GM19043 (cell line): ENCODE results near the gene EHMT1.
A peak's percentile ranks its signal among the peaks of the same experiment; 100 is the strongest.

ENCODE experiments used
- ATAC-seq: cut with Tn5 transposase; IDR thresholded peaks from one replicate; pipeline ENCODE4 v1.9.1; 2021; ENCODE audit warnings: low read depth; ENCODE audit not compliant: unreplicated experiment

Gene EHMT1

DNA sequence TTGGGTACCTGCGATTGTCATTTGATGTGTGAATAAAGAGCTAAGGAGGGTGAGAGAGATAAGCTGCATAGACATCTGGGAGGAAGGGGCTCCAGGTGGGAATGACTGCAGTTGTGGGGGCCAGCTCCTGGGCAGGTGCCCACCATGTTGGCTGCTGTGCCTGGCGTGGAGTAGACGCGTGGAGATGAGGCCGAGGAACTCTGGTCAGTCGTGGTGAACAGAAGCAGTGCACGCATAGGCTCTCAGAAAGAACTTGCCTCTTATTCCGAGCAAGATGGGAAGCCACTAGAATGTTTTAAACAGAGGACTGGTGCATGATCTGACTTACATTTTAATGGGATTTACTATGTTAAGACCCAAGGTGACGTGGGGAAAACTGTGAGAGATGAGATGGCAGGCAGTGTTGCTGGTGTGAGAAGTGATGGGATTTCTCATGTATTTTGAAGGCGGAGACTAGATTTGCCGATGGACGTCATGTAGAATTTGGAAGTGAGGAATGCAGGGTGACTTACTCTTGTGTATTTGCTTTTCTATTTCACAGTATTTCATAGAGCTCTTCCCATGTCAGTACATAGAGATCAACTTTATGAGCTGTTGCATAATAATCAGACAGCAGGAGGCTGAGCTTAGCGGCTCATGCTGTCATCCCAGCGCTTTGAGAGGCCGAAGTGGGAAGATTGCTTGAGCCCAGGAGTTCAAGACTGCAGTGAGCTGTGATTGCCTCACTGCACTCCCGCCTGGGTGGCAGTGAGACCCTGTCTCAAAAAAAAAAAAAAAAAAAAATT is 71.1 kb downstream of the EHMT1 start:
- ATAC-seq: no peak

DNA sequence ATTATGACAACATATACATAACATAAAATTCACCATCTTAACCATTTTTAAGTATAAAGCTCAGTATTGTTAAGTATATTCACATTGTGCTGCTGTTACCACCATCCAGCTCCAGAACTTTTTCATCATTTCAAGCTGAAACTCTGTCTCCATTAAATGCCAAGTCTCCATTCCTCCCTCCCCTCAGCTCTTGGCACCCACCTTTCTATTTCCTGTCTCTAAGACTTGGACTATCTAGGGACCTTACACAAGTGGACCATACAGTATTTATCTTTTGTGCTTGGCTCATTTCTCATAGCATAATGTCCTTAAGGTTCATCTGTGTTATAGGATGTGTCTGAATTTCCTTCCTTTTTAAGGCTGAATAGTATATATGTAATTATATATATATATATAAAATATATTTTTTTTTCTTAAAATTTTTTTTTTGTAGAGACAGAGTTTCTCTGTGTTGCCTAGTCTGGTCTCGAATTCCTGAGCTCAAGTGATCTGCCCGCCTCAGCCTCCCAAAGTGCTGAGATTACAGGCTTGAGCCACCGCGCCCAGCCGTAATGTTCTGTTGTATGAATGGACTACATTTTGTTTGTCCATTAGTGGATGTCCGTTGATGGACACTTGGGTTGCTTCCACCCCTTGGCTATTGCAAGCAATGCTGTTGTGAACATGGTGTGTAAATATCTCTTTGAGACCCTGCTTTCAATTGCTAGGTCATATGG is 72.3 kb downstream of the EHMT1 start:
- ATAC-seq: no peak

DNA sequence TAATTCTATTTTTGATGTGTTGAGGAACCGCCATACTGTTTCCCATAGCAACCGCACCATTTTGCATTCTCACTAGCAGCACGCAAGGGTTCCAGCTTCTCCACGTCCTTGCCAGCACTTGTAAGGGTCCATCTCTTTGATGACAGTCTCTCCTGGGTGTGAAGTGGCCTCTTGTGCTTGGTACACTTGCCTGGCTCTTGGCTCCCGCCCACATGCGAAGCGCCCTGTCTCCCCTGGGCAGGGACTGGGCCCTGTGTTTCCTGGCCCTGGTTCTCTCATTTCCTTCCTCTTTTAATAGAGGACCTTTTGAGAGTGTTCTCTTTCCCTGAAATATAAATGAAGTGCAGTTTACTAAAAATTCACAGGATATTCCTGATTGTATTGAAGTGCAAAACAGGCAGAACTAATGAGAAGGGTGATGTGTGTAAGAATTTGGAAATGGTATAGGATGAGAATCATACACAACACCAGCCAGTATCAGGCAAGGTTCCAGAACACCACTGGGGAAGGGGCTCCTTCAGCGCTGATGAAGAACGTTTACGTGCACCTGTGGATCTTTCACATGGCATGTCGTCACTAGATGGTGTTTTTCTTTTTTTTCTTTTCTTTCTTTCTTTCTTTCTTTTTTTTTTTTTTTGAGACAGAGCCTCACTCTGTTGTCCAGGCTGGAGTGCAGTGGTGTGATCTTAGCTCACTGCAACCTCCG is 73.0 kb downstream of the EHMT1 start:
- no peak for ATAC-seq

DNA sequence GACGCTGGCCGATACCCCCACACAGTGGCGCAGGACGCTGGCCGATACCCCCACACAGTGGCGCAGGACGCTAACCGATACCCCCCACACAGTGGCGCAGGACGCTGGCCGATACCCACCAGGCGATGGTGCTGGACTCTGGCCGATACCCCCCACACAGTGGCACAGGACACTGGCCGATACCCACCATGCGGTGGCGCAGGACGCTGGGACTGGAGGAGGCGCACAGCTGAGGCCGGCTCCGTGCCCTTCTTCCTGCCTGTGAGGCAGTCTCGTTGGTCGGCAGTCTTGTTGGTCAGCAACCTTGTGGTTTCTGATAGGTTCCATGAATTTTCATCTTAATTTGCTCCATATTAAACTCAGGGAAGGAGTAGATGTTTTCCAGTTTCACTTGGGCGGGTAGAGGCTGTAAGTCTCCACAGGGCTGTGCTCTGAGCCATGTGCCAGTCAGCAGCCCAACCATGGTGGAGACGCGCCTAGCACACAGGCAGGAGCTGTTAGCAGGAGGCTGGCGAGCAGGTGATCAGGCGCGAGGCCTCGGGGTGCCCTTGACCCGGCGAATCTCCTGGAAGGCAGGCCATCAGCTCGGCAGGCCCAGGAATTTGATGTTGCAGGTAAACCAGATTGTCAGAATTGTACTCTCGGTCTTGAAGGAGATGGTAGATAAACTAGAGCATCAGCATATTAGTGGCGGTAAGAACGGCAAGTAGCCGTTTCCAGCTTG is 75.6 kb downstream of the EHMT1 start:
- no peak for ATAC-seq

DNA sequence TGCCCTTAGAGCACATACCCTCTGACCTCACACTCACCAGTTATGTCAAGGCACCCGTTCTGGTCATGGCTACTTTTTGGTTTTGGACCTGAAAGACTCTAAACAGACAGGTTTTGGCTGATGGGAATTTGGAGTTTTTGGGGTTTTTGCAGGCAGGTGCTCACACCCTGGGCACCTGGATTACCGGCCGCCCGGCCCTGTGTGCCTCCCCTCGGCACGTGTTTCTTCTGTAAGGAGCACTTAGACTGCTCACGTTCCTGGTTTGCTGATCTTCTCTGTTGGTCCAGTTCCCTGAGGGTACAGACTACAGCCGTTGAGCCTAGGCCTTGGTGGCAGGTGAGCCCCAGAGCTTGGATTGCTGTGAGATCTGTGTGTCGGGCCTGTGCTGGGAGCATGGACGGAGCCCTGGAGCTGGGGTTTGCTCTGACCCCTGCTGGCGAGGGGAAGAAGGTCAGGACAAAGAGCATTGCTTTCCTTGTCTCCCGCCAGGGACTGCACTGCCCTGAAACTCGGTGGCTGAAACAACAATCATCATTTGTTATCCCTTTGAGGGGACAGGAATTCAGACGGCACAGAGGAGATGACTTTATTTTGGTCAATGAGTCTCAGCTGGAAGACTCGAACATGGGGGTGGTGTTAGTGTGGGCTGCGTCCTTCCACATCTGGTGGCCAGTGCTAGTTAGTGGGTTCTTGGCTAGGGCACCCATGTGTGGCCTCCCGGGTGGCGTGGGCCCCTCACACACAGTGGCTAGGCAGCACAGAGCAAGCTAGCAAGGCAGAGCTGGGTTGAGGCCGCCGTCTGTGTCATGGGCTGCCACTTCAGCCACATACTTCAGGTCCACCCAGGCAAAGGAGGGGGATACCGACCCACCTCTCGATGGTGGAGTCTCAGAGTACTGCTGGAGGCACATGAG is 76.4 kb downstream of the EHMT1 start:
- no peak for ATAC-seq

DNA sequence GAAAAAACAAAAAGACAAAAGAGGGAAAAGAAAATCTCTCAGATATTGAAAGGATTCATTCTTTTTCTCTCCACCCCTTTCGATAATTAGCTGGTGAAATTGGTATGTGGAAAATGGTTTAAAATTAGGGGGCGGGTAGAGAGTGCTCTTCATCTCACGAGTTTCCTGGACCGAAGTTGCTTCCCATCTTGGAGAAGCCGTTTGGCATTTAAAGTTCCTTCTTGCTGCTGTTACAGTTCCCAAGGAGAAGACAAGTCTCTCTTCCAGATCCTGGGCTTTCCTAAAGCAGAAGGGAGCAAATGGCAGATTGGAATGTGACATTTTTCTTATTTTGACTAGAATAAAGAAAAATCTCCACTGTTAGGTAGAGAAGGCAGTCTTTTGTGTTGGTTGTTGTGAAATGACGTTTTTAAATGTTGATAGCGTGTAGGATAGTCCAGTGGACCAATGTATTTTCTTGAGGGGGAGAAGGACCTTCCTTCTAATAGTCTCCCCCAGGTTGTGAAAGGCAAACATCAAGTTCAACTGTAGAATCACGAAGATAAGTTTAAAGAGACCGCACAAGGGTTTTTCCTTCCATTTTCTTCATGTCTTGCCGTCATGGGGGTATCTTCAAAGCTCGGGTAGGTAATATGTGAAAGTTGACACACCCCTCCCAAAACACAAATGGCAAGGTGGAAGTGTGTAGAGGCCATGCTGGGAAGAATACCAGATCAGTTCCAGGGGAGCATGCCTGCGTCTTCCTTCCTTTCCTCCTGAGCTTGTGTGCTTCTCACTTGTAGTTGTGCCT is 77.5 kb downstream of the EHMT1 start:
- no peak for ATAC-seq

DNA sequence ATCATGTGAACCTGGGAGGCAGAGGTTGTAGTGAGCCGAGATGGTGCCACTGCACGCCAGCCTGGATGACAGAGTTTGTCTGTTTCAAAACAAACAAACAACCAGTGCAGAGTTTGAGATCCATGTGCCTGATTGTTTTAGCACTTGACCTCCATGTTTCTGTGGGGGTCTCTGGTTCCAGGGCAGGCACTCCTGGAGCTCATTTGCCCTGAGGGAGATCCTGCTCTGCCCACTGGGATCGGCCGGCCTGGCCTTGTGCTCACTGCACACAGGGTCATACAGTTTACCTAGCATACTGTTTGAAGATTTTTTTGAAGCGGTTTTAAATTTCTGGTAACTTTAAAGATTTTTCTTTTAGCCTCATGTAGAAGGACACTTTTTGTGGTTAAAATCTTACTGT is 78.4 kb downstream of the EHMT1 start:
- ATAC-seq: no peak

DNA sequence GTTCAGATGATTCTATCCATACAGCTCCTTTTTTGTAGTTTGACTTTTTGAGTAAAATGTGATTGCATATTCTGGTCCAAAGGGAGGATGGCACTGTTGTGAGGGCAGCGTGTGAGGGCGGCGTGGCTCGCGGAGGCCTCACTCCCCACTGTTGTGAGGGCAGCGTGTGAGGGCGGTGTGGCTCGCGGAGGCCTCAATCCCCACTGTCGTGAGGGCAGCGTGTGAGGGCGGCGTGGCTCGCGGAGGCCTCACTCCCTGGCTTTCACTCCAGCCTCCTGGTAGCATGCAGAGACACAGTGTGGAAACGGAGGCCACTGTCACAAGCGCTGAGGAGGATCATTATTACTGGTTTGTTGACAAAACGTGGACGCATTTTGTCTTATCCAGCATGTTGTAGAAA is 79.0 kb downstream of the EHMT1 start:
- ATAC-seq: no peak

DNA sequence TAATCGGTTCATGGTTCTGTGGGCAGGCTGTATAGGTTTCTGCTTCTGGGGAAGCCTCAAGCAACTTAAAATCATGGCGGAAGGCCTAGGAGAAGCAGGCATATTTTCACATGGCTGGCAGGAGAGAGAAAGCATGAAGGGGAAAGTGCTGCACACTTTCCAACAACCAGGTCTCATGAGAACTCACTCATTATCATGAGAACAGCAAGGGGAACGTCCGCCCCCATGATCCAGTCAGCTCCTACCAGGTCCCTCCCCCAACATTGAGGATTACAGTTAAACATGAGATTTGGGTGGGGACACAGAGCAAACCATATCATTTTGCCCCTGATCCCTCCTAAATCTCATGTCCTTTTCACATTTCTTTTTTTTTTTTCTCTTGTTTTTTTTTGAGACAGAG is 82.1 kb downstream of the EHMT1 start:
- no peak for ATAC-seq

DNA sequence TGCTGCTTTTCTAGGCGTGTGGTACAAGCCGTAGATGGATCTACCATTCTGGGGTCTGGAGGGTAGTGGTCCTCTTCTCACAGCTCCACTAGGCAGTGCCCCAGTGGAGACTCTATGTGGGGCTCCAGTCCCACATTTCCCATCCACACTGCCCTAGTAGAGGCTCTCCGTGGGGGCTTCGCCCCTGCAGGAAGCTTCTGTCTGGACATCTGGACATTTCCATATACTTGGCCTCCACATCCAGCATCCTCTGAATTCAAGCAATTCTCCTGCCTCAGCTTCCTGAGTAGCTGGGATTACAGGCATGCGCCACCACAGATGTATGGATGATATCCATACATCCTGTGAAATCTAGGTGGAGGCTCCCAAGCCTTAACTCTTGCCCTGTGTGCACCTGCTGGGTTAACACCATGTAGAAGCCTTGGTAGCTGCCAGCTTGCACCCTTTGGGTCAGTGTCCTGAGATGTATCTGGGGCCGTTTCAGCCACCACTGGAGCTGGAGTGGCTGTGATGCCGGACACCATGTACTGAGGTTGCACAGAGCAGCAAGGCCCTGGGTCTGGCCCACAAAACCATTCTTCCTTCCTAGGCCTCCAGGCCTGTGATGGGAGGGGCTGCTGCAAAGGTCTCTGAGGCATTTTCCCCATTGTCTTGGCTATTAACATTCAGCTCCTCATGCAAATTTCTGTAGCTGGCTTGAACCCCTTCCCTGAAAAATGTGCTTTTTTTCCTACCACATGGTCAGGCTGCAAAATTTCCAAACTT is 84.0 kb downstream of the EHMT1 start:
- ATAC-seq: no peak

DNA sequence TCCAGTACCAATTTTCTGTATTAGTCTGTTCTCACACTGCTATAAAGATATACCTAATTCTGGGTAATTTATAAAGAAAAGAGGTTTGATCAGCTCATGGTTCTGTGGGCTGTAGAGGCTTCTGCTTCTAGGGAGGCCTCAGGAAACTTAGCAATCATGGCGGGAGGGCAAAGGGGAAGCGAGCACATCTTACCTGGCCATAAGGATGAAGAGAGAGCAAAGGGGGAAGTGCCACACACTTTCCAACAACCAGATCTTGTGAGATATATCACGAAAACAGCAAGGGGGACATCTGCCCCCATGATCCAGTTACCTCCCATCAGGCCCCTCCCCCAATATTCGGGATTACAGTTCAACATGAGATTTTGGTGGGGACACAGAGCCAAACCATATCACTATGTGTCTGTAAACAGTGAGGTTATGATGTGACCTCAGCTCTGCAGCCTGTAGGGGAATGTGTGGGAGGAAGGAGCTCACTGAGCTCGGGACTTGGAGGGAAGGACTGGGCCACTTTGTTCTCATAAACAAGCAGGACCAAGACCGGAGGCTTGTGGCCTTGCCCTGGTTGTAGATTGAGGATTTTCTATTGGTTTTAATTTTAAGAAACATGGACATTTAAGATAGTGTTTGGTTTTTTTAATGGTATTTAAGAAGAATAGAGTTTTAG is 85.2 kb downstream of the EHMT1 start:
- ATAC-seq: no peak

DNA sequence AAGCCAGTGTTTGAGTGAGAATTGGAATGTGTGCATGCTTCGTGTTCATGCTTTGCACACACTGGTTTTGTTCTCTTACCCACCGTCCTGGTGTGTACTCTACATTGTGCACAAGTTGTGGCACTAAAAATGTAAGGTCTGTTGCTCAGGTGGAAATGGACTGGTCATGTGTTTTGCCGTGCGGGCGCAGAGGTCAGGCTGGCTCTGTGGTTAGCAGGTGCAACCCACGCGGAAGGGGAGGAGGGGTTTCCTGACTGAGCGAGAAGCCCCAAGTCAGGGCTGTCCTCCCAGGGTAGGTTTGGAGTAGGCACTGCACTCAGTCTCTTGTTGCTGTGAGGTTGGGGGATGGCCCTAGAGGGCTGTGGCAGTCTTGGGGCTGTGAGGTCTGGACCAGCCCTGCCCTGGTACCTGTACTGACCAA is 86.6 kb downstream of the EHMT1 start:
- peak; percentile 68 for ATAC-seq

DNA sequence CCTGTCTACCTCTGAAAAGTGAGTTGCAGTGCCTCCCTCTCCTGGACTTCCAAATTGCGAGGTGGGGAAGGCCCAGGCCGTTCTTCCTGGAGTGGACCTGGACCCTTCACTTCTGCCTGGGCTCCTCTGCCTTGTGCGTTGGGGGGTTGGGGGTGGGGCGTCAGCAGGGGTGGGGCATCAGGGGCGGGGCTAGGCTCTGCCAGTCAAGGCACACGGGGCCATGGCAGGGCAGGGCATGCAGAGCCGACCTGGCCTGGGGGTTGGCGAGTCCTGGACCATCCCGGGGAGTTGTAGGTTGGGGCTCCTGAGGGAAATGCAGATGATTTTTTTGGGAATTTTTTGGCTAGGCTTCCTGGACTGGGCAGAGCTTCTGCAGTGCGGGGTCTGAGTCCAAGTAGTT is 87.1 kb downstream of the EHMT1 start:
- no peak for ATAC-seq

DNA sequence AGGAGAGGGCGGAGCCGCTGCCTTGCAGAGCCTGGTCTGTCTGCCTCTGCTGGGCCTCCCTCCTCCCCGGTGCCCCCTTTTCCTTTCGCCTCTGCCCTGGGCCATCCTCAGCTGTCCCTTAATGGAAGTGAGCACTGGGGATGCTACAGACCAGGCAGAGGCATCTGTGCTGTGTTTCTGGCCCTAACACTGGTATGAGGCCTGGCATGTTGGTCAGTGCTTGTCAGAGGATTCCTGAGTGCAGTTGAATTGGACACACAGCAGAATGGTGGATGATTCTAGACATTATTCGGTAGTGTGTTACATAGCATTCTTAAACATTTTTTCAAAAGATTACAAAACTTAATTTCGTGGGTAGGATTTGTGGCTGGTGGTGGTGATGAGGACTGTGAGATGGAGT is 88.6 kb downstream of the EHMT1 start:
- ATAC-seq: no peak

DNA sequence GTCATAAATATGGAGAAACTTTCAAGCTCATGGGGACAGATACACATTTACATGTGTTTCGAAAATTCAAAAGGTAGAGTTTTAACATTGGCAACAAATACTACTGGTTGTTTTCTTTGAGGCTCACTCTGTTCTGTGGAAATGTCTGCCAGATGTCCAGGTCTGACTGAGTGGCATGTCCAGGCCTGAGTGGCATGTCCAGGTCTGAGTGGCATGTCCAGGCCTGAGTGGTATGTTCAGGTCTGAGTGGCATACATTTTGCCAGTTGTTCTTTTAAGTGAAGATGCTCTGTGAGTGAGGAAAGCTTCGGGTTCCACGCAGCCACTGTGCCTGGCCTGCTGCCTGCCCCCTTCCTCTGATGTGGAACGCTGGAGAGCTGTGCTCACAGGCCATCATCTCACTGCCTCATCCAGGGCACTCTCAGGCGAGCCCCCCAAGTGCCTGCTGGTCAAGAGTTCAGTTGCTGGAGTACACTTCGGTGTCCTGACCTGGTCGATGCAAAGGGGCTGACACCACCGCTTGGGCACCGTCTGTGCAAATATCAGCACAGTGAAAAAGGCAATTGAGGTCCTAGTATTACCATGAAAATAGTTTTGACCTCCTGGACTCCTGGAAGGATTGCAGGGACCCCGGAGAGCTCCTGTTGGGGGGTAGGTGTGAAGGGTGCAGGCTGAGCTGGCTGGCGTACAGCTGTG is 89.9 kb downstream of the EHMT1 start:
- ATAC-seq: no peak

DNA sequence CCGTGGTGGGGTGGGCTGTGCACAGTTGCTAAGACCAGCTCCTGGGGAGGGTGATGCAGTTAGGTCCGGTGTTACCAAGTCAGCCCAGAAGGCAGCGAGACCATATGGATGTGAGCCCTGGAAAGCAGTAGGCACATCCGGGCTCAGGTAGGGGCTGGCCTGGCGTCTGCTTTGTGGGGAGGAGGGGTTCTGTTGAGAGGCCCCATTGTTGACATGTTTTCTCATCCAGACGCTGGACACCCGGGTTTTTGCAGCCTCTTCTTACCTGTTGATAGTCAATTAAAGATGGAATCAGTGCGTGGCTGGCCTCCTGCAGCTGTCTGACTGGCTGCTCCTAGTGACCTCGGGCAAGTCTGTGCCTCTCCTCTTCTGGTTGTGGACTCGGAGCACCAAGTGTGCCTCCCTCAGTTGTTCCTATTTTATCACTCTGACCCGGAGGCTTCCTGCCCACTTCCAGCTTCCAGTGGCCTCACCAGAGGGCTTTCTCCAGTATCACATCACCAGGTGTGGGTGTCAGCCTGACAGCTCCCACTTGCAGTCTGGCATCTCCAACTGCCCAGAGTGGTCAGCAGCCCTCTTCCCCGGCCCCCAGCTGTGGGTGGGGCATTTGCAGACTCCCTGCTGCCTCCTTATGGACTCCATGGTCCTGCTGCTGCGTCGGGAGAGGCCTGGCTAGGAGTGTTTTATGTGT is 90.8 kb downstream of the EHMT1 start:
- no peak for ATAC-seq

DNA sequence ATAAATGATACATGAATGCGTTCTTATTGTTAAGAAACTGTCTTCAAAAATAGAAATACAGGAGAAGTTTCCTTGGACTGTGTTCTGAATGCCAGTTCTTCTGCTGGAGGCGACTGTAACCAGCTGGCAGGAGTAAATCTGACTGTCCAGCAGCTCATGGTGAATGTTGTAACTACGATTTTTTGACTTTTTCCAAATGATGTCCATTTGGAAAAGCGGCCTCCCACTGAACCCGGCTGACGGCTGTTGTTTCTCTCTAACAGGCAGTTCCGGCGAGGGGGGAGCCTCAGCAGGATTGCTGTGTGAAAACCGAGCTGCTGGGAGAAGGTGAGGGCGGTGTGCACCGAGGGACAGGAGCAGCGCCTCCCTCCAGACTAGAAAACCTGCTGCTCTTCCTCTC is 91.9 kb downstream of the EHMT1 start:
- no peak for ATAC-seq
